Adipocyte (in vitro differentiated cells): ENCODE data around the gene UBE2J2.

Experiments used
- DNase-seq: peaks from one replicate; pipeline ENCODE4 v3.0.0-alpha.2; 2015; ENCODE audit warnings: low read depth
- H3K27me3 ChIP-seq: replicated peaks from 2 replicates; pipeline ENCODE4 v1.7.0; 2013; ENCODE audit warnings: mild to moderate bottlenecking, low read length, moderate library complexity; ENCODE audit not compliant: control insufficient read depth, insufficient read depth
- H3K36me3 ChIP-seq: 2 replicates; pipeline ENCODE4 v1.7.0; 2013; ENCODE audit warnings: low read length, mild to moderate bottlenecking, moderate library complexity; ENCODE audit not compliant: control insufficient read depth, insufficient read depth, severe bottlenecking
- H3K4me1 ChIP-seq: 2 replicates; pipeline ENCODE4 v1.7.0; 2013; ENCODE audit warnings: mild to moderate bottlenecking, low read length, moderate library complexity; ENCODE audit not compliant: control insufficient read depth, insufficient read depth
- H3K4me3 ChIP-seq: 2 replicates; pipeline ENCODE4 v1.7.0; 2013; ENCODE audit warnings: mild to moderate bottlenecking, low read length, moderate library complexity
- H3K9ac ChIP-seq: 2 replicates; pipeline ENCODE4 v1.7.0; 2013; ENCODE audit warnings: mild to moderate bottlenecking, low read length, moderate library complexity
- H3K9me3 ChIP-seq: 2 replicates; pipeline ENCODE4 v1.7.0; 2013; ENCODE audit warnings: mild to moderate bottlenecking, low read length, moderate library complexity; ENCODE audit not compliant: control insufficient read depth

The UBE2J2 gene

DNA sequence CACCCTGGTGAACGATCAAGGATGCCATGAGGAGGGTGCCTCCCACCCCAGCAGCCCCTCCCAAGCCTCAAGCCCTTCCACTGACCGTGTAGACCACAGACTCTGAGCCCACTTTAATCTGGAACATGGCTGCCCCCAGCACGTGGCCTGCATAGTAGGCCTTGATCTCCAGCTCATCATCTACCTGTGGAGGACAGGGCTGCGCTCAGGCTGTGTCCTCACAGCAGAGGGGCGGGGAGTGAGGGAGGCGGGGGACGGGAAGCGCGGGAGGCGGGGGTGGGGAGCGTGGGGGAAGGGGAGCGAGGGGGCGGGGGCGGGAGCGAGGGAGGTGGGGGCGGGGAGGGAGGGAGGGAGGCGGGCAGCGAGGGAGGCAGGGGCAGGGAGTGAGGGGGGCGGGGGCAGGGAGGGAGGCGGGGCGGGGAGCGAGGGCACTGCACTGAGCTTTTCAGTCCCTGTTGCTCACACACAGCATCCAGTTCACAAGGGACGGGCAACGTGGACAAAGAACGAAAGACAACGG is 41.8 kb upstream of the UBE2J2 start:
- Histone ChIP-seq H3K4me1 (peaks cover 17% of the 10 kb centered on the region), H3K9ac (no peak overlapping the region), H3K9me3 (no peaks in the 10 kb centered on the region), H3K27me3 (no peaks in the 10 kb centered on the region), H3K36me3 (peaks cover 57% of the 10 kb centered on the region), H3K4me3 (no peak overlapping the region)
- DNase-seq, result no peak

DNA sequence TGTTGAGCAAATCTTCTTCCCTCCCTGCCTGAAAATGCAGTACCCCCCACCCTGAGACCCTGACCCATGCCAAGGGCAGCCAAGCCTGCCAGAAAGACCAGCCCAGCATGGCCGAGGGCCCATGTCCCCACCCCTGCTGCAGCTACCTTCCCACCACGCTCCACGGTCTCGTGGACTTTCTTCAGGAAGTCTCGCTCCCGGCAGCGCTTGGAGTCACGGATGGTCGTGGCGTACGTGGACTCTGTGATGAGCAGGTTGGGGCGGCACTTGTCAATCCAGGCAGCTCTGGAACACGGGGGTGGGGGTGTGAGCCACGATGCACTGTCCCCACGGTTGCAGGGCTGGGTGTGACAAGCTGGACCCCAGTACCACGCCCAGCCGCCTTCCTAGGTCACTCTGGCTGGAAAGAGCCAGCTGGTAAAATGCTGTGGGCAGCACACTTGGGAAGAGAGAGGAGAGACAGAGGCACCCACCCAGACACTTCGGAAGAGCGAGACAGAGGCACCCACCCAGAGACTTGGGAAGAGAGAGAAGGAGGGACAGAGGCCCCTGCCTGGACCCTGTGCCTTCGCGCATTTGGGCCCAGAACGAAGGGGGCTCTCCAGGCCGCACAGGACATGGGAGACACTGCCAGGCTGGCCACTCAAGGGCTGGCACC is 41.2 kb upstream of the UBE2J2 start:
- Histone ChIP-seq H3K4me3 (no peak overlapping the region), H3K4me1 (peaks cover 17% of the 10 kb centered on the region), H3K9me3 (no peaks in the 10 kb centered on the region), H3K27me3 (no peaks in the 10 kb centered on the region), H3K36me3 (peaks cover 60% of the 10 kb centered on the region), H3K9ac (no peak overlapping the region)
- no peak for DNase-seq

DNA sequence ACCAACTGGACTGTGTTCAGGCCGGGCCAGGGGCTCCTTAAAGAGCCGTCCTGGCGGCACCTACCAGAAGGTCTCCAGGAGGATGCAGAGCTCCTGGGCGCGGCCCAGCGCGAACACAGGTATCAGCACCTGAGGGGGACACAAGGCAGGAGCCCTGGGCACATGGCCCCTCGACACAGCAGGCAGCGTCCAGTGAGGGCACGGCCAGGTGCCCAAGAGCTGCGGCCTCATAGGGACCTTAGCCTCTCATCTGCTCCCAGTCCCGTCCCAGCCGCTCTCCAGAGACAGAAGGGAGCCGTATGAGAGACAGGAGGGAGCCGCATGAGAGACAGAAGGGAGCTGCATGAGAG is 40.6 kb upstream of the UBE2J2 start:
- H3K4me1 ChIP-seq, result peaks cover 23% of the 10 kb centered on the region
- no peak overlapping the region for H3K9ac ChIP-seq
- H3K4me3 ChIP-seq, result no peak overlapping the region
- no peak for DNase-seq
- peaks cover 56% of the 10 kb centered on the region for H3K36me3 ChIP-seq
- H3K9me3 ChIP-seq, result no peaks in the 10 kb centered on the region
- H3K27me3 ChIP-seq, result no peaks in the 10 kb centered on the region

DNA sequence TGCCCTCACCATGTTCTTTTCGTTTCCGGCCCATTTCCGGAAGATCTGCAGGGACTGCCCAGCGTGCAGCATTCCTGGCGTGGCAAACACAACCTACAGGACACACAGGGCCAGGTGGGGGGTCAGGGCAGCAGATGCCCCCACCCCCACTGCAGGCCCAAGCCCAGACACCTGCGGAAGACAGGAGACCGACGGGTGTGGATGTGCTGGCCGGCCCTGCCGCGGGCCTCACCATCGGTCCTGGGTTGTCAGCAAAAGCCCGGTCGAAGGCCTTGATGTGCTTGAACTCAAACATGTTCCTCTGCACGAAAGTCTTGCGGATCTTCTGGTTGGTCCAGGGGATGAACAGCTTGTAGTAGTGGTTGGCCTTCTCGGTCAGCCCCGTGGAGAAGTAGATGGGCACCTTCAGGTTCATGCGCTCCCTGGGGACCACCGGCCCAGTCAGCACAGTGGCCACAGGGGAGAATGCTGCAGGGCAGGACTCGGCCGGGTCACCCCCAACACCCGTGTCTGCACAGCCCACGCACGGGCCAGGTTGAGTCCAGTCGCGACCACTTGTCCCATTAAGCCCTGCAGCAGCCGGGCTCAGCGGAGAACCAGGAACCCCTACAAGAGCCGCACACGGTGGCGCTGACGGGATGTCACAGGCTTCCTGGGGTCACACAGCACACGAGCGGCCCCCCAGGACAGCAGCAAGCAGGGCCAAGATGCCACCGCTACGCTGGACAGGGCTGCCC is 40.0 kb upstream of the UBE2J2 start:
- Histone ChIP-seq H3K36me3 (peaks cover 51% of the 10 kb centered on the region), H3K4me3 (no peak overlapping the region), H3K4me1 (peaks cover 19% of the 10 kb centered on the region), H3K9ac (no peak overlapping the region), H3K9me3 (no peaks in the 10 kb centered on the region), H3K27me3 (no peaks in the 10 kb centered on the region)
- no peak for DNase-seq

DNA sequence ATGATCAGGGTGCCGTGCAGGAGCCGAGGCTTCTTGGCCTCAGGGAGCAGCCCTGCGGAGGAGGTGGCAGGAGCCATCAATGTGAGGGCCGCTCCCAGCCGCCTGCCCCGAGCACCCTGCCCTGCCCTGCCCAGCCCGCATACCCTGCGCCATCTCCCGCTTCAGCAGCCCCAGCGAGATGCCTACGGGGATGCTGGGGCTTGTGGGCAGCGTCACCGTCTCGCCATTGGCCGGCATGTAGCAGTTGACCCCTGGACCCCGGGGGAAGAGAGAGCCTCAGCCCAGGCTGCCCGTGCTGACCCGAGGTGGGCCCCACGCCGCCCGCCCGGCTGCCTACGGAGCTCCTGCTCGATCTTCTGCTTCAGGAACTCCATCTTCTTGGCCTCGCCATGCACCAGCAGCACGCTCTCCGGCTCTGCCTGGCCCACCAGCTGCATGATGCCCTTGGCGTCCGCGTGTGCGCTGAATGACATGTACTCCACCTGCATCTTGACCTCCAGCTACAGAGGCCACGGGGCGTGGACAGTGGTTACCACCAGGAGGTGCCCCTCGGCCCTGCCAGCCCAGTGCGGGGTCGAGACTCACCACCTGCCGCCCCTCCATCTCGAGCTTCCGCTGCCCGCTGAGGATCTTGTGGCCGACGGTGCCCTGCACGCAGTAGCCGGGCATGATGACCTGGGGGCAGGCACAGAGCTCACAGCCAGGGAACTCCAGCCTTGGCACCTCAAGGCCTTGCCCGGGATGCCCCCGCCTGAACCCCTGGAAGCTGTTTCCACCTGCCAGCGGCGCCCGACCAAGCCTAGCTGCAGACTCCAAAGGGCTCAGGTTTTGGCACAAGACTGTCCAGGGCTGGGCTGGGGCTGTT is 39.0 kb upstream of the UBE2J2 start:
- Histone ChIP-seq H3K4me3 (no peak overlapping the region), H3K36me3 (peaks cover 50% of the 10 kb centered on the region), H3K4me1 (peaks cover 9% of the 10 kb centered on the region), H3K9me3 (no peaks in the 10 kb centered on the region), H3K27me3 (no peaks in the 10 kb centered on the region), H3K9ac (no peak overlapping the region)
- no peak for DNase-seq

DNA sequence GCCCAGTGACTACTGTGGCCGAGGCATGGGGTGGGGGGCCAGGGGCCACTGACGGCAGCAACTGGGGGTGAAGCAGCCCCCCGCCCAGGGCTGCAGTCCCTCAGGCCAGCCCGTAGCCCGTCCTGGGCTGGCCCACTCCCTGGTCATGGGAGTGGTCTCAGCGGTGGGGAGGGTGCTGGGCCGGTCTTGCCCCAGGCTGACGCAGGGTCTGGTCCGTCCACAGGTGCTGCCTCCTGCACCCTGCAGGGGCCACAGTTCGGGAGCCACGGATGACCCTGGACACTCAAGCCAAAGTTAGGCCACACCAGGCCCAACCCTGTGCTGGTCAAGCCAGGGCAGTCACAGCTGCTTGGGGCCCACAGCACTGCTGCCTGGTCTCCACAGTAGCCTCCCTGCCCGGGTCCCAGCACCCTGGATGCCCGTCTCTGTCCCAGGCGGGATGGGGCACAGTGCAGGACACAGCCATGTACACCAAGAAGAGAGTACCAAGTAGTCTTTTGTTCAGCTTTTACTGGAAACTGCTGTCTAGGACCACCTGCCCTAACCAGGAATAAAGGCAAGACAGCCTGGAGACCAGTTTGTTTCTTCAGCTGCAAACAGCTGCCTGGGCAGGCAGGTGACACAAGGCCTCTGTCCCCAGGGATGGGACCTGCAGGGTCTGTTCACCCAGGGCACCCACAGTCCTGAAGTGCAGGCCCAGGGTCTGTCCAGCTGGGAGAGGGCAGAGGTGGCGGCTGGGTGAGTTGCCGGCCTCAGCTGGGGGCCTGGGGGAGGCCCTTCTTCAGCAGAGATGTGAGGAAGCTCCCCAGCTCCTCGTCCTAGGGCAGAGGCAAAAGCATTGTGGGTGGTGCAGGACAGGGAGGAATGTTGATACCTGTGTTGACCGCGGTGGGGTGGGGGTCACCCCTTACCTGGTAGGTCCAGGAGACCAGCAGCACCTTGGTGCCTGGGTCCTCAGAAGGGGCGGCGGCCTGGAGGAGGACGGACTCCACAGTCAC is 37.8 kb upstream of the UBE2J2 start:
- Histone ChIP-seq H3K4me3 (no peak overlapping the region), H3K4me1 (peaks cover 14% of the 10 kb centered on the region), H3K9ac (no peak overlapping the region), H3K36me3 (peaks cover 50% of the 10 kb centered on the region), H3K27me3 (no peaks in the 10 kb centered on the region), H3K9me3 (no peaks in the 10 kb centered on the region)
- no peak for DNase-seq

DNA sequence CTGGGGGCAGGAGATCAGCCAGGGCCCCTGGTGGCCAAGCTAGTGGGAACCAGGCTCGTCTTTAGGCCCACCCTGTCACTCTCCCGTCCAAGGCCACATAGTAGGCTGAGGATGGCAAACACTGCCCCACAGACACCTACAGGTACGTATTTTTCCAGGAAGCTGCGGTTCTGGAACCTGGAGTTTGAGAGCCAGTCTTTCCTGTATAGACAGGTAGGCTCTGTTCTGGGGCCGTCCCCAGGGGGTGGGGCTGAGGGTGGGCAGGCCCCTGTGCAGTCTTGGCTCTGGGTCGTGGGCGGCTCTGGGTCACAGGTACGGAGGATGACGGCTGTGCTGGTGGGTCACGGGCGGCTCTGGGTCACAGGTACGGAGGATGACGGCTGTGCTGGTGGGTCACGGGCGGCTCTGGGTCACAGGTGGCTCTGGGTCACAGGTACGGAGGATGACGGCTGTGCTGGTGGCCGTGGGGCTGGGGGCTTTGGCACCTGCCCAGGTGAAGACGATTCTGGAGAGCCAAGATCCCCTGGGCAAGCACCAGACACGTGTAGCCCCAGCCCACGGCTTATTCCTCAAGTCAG is 36.9 kb upstream of the UBE2J2 start:
- Histone ChIP-seq H3K4me3 (no peak overlapping the region), H3K27me3 (no peaks in the 10 kb centered on the region), H3K4me1 (peaks cover 23% of the 10 kb centered on the region), H3K36me3 (peaks cover 50% of the 10 kb centered on the region), H3K9ac (no peak overlapping the region), H3K9me3 (no peaks in the 10 kb centered on the region)
- DNase-seq, result no peak

DNA sequence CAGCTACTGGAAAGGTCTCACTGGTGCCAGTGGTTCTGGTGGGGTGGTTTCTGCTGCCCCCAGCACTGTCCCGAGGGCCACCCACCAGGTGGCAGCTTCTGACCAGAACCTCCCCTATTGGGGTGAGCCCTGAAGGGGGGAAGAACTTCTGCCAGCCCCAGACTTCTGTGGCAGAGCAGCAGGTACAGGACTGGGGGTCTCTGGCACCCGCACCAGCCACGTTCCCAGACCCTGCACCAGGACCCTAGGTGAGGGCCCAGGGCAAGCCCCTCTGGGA is 36.4 kb upstream of the UBE2J2 start:
- H3K4me1 ChIP-seq, result peaks cover 28% of the 10 kb centered on the region
- peak overlapping the region; percentile 89 for H3K9ac ChIP-seq
- DNase-seq, result no peak
- H3K36me3 ChIP-seq, result peaks cover 50% of the 10 kb centered on the region
- no peak overlapping the region for H3K4me3 ChIP-seq
- no peaks in the 10 kb centered on the region for H3K27me3 ChIP-seq
- H3K9me3 ChIP-seq, result no peaks in the 10 kb centered on the region

DNA sequence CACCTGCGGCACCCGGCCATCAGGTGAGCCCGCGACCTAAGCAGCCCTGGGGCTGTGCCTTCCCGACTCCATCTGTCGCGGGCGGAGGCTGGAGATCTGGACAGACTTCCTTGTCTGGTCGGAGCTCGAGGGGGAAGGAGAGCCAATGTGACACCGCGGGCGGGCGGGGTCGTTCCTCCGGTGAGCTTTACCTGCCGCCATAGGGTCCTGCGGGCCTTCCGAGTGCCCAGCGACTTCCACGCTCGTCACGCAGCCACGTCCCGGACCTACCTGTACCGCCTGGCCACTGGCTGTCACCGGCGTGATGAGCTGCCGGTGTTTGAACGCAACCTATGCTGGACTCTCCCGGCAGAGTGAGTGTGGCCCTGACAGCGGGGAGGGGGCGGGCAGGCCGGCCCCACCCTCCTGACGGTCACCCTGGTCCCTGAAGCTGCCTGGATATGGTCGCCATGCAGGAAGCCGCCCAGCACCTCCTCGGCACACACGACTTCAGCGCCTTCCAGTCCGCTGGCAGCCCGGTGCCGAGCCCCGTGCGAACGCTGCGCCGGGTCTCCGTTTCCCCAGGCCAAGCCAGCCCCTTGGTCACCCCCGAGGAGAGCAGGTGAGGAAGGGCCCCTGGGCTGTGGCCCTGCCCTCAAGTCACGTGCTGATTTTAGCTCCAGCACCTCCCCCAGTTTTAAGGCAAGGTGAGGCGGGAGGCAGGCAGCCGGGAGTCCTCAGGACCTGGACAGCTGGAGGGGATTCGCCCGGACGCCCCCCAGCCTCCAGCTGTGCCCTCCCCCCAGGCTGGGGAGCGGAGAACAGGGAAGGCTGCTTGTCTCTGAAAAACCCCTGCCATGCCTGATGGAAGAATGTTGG is 35.8 kb upstream of the UBE2J2 start:
- Histone ChIP-seq H3K27me3 (no peaks in the 10 kb centered on the region), H3K4me3 (peak overlapping the region; percentile 86), H3K4me1 (peaks cover 33% of the 10 kb centered on the region), H3K36me3 (peaks cover 44% of the 10 kb centered on the region), H3K9ac (peak overlapping the region; percentile 89), H3K9me3 (no peaks in the 10 kb centered on the region)
- peak; percentile 36 for DNase-seq
